Thyroid gland (tissue), 4 donors: ENCODE measurements around the gene CDK5.

Experiments
- POLR2A ChIP-seq, 2 donors: fragments of 450-650 bp; IDR thresholded peaks; one replicate each; pipeline ENCODE4 v1.6.1; 2017; ENCODE audit warnings: antibody characterized with exemption in 2 of 2, mild to moderate bottlenecking in 2 of 2, moderate library complexity in 1 of 2
- TF ChIP-seq, protein P1 (sequence below), 6 experiments: fragments of 200-600 bp in 3 of 6; fragments of 450-650 bp in 3 of 6; sonication (generic) in 3 of 6; IDR thresholded peaks; one replicate each; pipeline ENCODE4 v1.5.1; 2016 to 2019; ENCODE audit warnings: antibody characterized with exemption in 6 of 6, mild to moderate bottlenecking in 2 of 6, inconsistent platforms in 1 of 6, moderate library complexity in 1 of 6

- TF ChIP-seq, protein P1, sequence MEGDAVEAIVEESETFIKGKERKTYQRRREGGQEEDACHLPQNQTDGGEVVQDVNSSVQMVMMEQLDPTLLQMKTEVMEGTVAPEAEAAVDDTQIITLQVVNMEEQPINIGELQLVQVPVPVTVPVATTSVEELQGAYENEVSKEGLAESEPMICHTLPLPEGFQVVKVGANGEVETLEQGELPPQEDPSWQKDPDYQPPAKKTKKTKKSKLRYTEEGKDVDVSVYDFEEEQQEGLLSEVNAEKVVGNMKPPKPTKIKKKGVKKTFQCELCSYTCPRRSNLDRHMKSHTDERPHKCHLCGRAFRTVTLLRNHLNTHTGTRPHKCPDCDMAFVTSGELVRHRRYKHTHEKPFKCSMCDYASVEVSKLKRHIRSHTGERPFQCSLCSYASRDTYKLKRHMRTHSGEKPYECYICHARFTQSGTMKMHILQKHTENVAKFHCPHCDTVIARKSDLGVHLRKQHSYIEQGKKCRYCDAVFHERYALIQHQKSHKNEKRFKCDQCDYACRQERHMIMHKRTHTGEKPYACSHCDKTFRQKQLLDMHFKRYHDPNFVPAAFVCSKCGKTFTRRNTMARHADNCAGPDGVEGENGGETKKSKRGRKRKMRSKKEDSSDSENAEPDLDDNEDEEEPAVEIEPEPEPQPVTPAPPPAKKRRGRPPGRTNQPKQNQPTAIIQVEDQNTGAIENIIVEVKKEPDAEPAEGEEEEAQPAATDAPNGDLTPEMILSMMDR (IDR thresholded peaks at IDR 0.05): no peak
- TF ChIP-seq POLR2A (IDR thresholded peaks at IDR 0.05): no peak
Observed at GRCh38 chr7:151095828-151096475, 38.3 kb upstream of the CDK5 start.
